Panc1 (cell line): ENCODE data around the gene LGALS4.

Experiments used
- POLR2AphosphoS5 ChIP-seq: IDR thresholded peaks from 2 replicates; pipeline ENCODE4 v1.6.1; 2012; ENCODE audit warnings: mild to moderate bottlenecking, low read depth, low read length, moderate library complexity
- TF ChIP-seq, protein P1 (sequence below): fragments of 450-650 bp; IDR thresholded peaks from 2 replicates; pipeline ENCODE4 v1.5.1; 2017; ENCODE audit warnings: mild to moderate bottlenecking

DNA sequence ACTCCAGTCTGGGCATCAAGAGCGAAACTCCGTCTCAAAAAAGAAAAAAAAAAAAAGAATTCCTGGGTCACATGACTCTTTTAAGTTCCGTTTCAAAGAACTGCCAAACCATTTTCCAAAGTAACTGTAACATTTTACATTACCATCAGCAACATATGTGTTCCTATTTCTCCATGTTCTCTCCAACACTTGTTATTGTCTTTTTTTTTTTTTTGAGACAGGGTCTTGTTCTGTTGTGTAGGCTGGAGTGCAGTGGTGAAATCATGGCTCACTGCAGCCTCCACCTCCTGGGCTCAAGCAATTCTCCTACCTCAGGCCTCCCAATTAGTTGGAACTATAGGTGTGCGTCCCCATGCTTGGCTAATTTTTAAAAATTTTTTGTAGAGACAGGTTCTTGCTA lies 17.2 kb downstream of the LGALS4 start:
- TF ChIP-seq, protein P1, sequence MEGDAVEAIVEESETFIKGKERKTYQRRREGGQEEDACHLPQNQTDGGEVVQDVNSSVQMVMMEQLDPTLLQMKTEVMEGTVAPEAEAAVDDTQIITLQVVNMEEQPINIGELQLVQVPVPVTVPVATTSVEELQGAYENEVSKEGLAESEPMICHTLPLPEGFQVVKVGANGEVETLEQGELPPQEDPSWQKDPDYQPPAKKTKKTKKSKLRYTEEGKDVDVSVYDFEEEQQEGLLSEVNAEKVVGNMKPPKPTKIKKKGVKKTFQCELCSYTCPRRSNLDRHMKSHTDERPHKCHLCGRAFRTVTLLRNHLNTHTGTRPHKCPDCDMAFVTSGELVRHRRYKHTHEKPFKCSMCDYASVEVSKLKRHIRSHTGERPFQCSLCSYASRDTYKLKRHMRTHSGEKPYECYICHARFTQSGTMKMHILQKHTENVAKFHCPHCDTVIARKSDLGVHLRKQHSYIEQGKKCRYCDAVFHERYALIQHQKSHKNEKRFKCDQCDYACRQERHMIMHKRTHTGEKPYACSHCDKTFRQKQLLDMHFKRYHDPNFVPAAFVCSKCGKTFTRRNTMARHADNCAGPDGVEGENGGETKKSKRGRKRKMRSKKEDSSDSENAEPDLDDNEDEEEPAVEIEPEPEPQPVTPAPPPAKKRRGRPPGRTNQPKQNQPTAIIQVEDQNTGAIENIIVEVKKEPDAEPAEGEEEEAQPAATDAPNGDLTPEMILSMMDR, result no peak
- TF ChIP-seq POLR2AphosphoS5, result no peak
